GM19372 (cell line): ENCODE data around the gene HMGCS1.
"Not testable (repeated sequence)": the region's sequence is repeated elsewhere in the genome, so short reads cannot be mapped to it uniquely, and the experiment has no call there.

ENCODE experiments used
- ATAC-seq: cut with Tn5 transposase; IDR thresholded peaks from one replicate; pipeline ENCODE4 v1.9.1; 2021; ENCODE audit warnings: mild to moderate bottlenecking, low read depth, moderate library complexity; ENCODE audit not compliant: unreplicated experiment

HMGCS1 gene

GRCh38 chr5:43279548-43280274 is 33.5 kb downstream of the HMGCS1 start:
- no peak for ATAC-seq

GRCh38 chr5:43275391-43275790 is 37.8 kb downstream of the HMGCS1 start:
- ATAC-seq = no peak

DNA sequence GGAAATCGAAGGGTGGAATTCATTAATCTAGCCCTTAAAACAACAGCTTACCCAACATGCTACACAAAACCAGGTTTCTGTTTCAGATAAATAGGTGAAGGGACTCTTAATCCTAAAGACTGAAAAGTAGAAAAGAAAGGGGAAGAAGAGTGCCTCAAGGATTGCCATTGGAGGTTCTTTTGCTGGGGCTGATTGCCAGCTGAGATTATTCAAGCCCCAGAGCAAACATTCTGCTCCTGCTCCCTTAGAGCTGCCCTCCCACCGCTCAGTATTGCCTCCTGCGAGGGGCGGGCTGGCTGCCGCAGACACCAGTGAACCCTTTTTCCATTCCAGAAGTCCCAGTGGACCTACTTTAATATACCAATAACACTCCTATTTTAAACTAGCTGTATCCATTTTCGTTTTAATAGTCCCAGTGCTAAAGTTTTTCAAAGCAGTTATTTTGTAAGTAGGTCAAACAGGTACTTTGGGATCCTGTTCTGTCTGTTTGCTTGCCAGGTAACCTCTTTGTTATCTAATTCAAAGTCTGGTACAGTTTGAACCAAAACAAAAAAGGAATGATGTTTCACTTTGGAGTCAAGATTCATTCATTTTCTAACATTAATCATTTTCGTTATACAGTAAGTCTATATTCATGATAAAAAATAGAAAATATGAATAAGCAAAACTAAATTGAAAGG is 38.6 kb downstream of the HMGCS1 start:
- ATAC-seq = no peak

GRCh38 chr5:43273552-43273951 is 39.7 kb downstream of the HMGCS1 start:
- no peak for ATAC-seq

DNA sequence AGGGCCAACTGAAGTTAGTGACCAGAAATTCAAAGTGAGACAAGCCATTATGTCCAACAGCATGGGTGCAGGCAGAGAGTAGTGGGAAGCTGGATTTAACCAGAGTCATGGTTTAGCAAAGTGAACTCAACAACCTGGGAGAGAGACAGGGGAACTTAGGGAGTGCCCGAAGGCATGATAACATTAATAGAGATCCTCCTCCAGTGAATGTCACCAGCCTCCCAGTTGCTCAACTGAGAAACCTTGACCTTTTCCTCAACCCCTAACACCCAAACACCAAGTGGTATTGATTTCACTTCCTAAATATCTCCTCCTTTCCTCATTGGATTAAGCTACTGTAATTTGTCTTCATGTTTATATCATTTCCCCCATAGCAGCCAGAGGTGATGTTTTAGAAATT is 42.6 kb downstream of the HMGCS1 start:
- no peak for ATAC-seq

- ATAC-seq = peak; percentile 65
Measured at GRCh38 chr5:43268188-43268820, 44.9 kb downstream of the HMGCS1 start.

GRCh38 chr5:43262269-43262668 is 50.9 kb downstream of the HMGCS1 start:
- not testable (repeated sequence) for ATAC-seq

DNA sequence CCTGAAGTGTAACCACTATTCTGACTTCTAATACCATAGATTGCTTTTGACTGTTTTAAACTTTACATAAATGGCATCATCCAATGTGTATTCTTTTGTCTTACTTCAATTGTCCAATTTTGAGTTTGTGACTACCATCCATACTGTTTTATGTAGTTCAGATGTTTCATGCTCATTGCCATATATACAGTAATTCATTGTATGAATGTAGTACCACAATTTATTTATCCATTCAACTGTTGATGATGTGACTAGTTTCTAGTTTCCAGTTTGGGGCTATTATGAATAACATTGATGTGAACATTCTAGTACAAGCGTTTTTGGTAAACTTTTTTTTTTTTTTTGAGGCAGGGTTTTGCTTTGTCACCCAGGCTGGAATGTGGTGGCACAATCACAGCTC is 55.1 kb downstream of the HMGCS1 start:
- no peak for ATAC-seq

GRCh38 chr5:43256261-43256966 is 56.8 kb downstream of the HMGCS1 start:
- ATAC-seq = peak; percentile 59

- ATAC-seq = no peak
Measured at GRCh38 chr5:43255704-43256103, 57.5 kb downstream of the HMGCS1 start.

- ATAC-seq = no peak
Measured at GRCh38 chr5:43251754-43252153, 61.5 kb downstream of the HMGCS1 start.

GRCh38 chr5:43245724-43246385 is 67.4 kb downstream of the HMGCS1 start:
- peak; percentile 53 for ATAC-seq

GRCh38 chr5:43244823-43245565 is 68.2 kb downstream of the HMGCS1 start:
- ATAC-seq = peak; percentile 66

DNA sequence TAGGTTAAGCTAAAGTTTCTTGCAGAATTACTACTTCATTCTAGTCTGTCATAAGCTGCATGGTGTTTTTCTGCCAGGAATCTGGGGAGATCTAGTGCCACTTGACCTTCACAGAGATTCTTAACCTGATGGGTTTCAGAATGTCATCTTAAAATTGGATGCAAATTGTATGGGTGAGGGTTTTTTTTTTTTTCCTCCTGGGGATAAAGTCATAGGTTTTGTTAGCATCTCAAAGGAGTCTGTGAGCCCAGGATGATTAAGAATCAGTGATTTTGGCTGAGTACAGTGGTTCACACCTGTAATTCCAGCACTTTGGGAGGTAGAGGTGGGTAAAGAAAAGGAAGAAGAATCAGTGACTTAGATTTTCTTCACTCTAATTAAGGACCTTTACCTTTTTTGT is 69.9 kb downstream of the HMGCS1 start:
- no peak for ATAC-seq

DNA sequence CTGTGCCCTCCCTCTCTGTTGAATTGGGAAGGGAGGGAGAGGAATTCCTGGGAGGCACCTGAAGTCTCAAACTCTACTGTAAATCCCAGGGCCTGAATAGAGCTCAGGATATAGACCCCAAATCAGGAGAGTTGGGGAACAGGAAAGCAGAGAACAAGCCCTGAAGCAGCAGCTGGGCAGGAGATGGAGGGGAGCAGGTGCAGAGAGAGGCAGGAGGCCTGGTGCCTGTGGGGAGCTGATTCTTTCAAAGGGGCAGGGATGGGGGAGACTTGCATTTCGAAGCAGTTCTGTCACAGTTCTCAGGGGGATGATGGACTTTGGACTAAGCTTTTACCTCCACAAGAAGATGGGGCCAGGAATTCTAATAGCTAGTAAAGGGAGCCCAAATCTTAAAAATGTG is 71.0 kb downstream of the HMGCS1 start:
- ATAC-seq = no peak
